ENCODE data around the gene KMT2E. TPM values are rescaled to one million over a fixed set of nuclear protein-coding genes. Genes with fewer than 3 reads are reported as not detected.

The KMT2E gene
- total RNA-seq, 1 experiment from 2014 or later, result 38.2 TPM

DNA sequence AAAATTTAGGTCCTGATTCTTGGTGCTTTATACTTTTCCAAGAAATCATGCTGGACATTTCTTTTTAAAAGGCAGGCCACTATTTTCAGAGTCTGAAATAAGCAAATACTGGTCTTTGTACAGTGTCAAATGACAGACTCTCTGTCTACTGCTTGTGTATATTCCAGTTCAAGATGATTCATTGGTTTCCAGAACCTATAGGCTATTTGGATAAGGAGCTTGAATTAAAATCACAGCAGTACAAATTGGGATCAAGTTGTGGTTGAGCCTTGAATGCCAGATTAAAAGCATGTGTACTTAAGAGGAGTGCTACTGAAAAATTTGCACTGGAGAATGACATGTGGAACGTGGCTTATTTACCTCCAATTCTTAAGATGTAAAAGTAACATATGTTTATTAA is 10.7 kb downstream of the KMT2E start:
- H3K56ac ChIP-seq (ENCODE audit: insufficient read length, low read depth, low read length), result no peak overlapping the region
- WGBS (ENCODE audit: extremely low coverage, insufficient read length, low lambda C conversion rate), result no CpG with 5 or more reads among the region's 1 CpG
- H3K4me2 ChIP-seq (ENCODE audit: insufficient read depth, insufficient read length, low read length), result no peak overlapping the region
- H2AFZ ChIP-seq (ENCODE audit: low read length), result no peak overlapping the region
- peaks cover 33% of the 10 kb centered on the region; the same call in 1 of the 2 replicates for H3K79me2 ChIP-seq (ENCODE audit: insufficient read depth, low read length)
- H3K9ac ChIP-seq (ENCODE audit: extremely low read depth, insufficient read length, low read length), result no peak overlapping the region
- H4K8ac ChIP-seq (replicated peaks; ENCODE audit: insufficient read length, low read depth, low read length), result no peak overlapping the region
- H3K14ac ChIP-seq (ENCODE audit: insufficient read depth, low read length), result no peak overlapping the region
- no peak for TF ChIP-seq CTCF (conservative IDR thresholded peaks at IDR 0.05)
- no peak overlapping the region for H4K91ac ChIP-seq (ENCODE audit: insufficient read length, low read depth, low read length)
- no peaks in the 10 kb centered on the region for H3K27me3 Mint-ChIP-seq (ENCODE audit: low read depth)
- H3K79me1 ChIP-seq (ENCODE audit: insufficient read depth, low read depth, low read length, poor library complexity, severe bottlenecking), result peaks cover 3% of the 10 kb centered on the region
- no peak overlapping the region for H3K27ac ChIP-seq (ENCODE audit: insufficient read length, low read depth, low read length)
- H2BK120ac ChIP-seq (ENCODE audit: low read depth, low read length, poor library complexity, severe bottlenecking), result no peak overlapping the region
- H3K9me3 ChIP-seq (ENCODE audit: control insufficient read depth, low read depth, low read length), result no peaks in the 10 kb centered on the region
- no peaks in the 10 kb centered on the region for H3K4me1 ChIP-seq (ENCODE audit: insufficient read depth, low read length)
- H3K36me3 Mint-ChIP-seq (ENCODE audit: insufficient read depth in 1 of 3, low read depth in 3 of 3), result peaks cover 0 to 18% (median 0%) of the 10 kb centered on the region in 3 experiments; a peak in 1 of 7 replicates
- H3K23me2 ChIP-seq (ENCODE audit: insufficient read length, low read depth, low read length, poor library complexity, severe bottlenecking), result no peaks in the 10 kb centered on the region
- H2AK5ac ChIP-seq (ENCODE audit: insufficient read length, low read length), result no peak overlapping the region
- no peak overlapping the region for H3K23ac ChIP-seq (ENCODE audit: insufficient read length, low read depth, low read length)
- H3K27me3 ChIP-seq (ENCODE audit: insufficient read depth, low read length), result no peaks in the 10 kb centered on the region
- H3K4me3 Mint-ChIP-seq, result no peak overlapping the region
- H2BK20ac ChIP-seq (ENCODE audit: low read depth, low read length, poor library complexity, severe bottlenecking), result no peak overlapping the region
- H2BK15ac ChIP-seq (ENCODE audit: low read depth, low read length), result no peak overlapping the region
- H2BK5ac ChIP-seq (ENCODE audit: insufficient read length, low read length), result no peak overlapping the region
- no peak overlapping the region for H3K27ac Mint-ChIP-seq
- no peak overlapping the region for H2BK12ac ChIP-seq (ENCODE audit: insufficient read length, low read depth, low read length)
- H3K4me1 Mint-ChIP-seq, result peaks cover 21 to 43% of the 10 kb centered on the region in 2 experiments
- H4K5ac ChIP-seq (ENCODE audit: insufficient read length, low read depth, low read length), result no peak overlapping the region
- H3K4ac ChIP-seq (ENCODE audit: low read depth, low read length), result no peak overlapping the region
- no peaks in the 10 kb centered on the region for H3K9me3 Mint-ChIP-seq
- H3K18ac ChIP-seq (ENCODE audit: insufficient read length, low read depth, low read length), result no peak overlapping the region
- H3T11ph ChIP-seq (ENCODE audit: low read length), result no peak overlapping the region
- no peak for DNase-seq
- no peaks in the 10 kb centered on the region for H4K20me1 ChIP-seq (ENCODE audit: control insufficient read depth, insufficient read depth, insufficient read length)
